Inflammatory macrophage (primary cell): Measurements from ENCODE around the gene SLC35F5.
"Not testable (repeated sequence)": the region's sequence is repeated elsewhere in the genome, so short reads cannot be mapped to it uniquely, and the experiment has no call there.

Source experiments
- DNase-seq, 2 donors: peaks; one replicate each; pipeline ENCODE4 v3.0.0-alpha.2; 2020 to 2022
- total RNA-seq, 18 experiments: gene quantifications; one replicate each; lab custom pipeline; 2026; ENCODE audit warnings: mixed read lengths in 6 of 18, inconsistent platforms in 2 of 18; lab: John Stamatoyannopoulos, UW

Gene SLC35F5
- total RNA-seq = 110 to 280 (median 178) reads per million in 18 experiments

GRCh38 chr2:113756355-113757137, at the start of gene SLC35F5:
TSS of gene SLC35F5 (minus strand) at chr2:113756642. CDS start at chr2:113756409, 233 bp downstream.
- DNase-seq = peak; percentile 97 to 98

- peak; percentile 40 to 59 for DNase-seq
Measured at GRCh38 chr2:113799375-113799774, 42.9 kb upstream of the SLC35F5 start.

- no peak for DNase-seq
Measured at GRCh38 chr2:113797237-113797636, 40.8 kb upstream of the SLC35F5 start.

- no peak for DNase-seq
Measured at GRCh38 chr2:113796592-113797175, 40.2 kb upstream of the SLC35F5 start.

- DNase-seq = no peak
Measured at GRCh38 chr2:113795405-113795920, 39.0 kb upstream of the SLC35F5 start.

GRCh38 chr2:113791697-113792590, 35.5 kb upstream of the SLC35F5 start:
- DNase-seq = no peak

- no peak for DNase-seq
Measured at GRCh38 chr2:113784823-113785744, 28.6 kb upstream of the SLC35F5 start.

GRCh38 chr2:113780472-113780871, 24.0 kb upstream of the SLC35F5 start:
- DNase-seq = peak in 1 of 2 donors; percentile 11

GRCh38 chr2:113777371-113777770, 20.9 kb upstream of the SLC35F5 start:
- DNase-seq = no peak

GRCh38 chr2:113776949-113777348, 20.5 kb upstream of the SLC35F5 start:
- DNase-seq = no peak

- not testable (repeated sequence) for DNase-seq
Measured at GRCh38 chr2:113774616-113775015, 18.2 kb upstream of the SLC35F5 start.

GRCh38 chr2:113770929-113771328, 14.5 kb upstream of the SLC35F5 start:
- DNase-seq = no peak

- peak in 1 of 2 donors; percentile 9 for DNase-seq
Measured at GRCh38 chr2:113769555-113769954, 13.1 kb upstream of the SLC35F5 start.

GRCh38 chr2:113768770-113769169, 12.3 kb upstream of the SLC35F5 start:
- DNase-seq = no peak

- DNase-seq = no peak
Measured at GRCh38 chr2:113767811-113768460, 11.5 kb upstream of the SLC35F5 start.

GRCh38 chr2:113765276-113765675, 8.8 kb upstream of the SLC35F5 start:
- peak; percentile 40 to 51 for DNase-seq

GRCh38 chr2:113762377-113763118, 6.1 kb upstream of the SLC35F5 start:
- no peak for DNase-seq

- no peak for DNase-seq
Measured at GRCh38 chr2:113760400-113760799, 4.0 kb upstream of the SLC35F5 start.

GRCh38 chr2:113757138-113757657, 756 bp upstream of the SLC35F5 start:
- DNase-seq = no peak

GRCh38 chr2:113755835-113756354, 547 bp downstream of the SLC35F5 start:
- DNase-seq = peak; percentile 33 to 55
